OCI-LY7 (cell line): Measurements from ENCODE around the gene AFG1L. TPM values are rescaled to one million over a fixed set of nuclear protein-coding genes. Genes with fewer than 3 reads are reported as not detected.

Experiments
- BruUV-seq: library from RNA; stranded (reverse); fragments of 400-500 nt; replicated peaks from 2 replicates; lab custom pipeline; 2021; lab: Mats Ljungman, UMichigan
- CTCF ChIA-PET: fragments of 300-600 bp; sonication (Branson Sonifier 250); formaldehyde crosslinking; loops from one replicate; lab custom pipeline; 2022; ENCODE audit warnings: antibody characterized with exemption; ENCODE audit not compliant: unreplicated experiment; lab: Charles Lee
- POLR2A ChIA-PET: fragments of 300-600 bp; sonication (Branson Sonifier 250); formaldehyde crosslinking; loops from one replicate; lab custom pipeline; 2022; ENCODE audit warnings: antibody characterized with exemption; lab: Charles Lee
- DNase-seq: peaks from one replicate; pipeline ENCODE4 v3.0.0-alpha.2; 2015; ENCODE audit warnings: low spot score
- H2AFZ ChIP-seq: fragments of 200-600 bp; sonication (generic), shearing (Covaris generic); 2 replicates; pipeline ENCODE4 v1.6.1; 2014; ENCODE audit warnings: mild to moderate bottlenecking, antibody characterized with exemption, low read length, moderate library complexity
- H3K27ac ChIP-seq: fragments of 200-600 bp; sonication (generic); 2 replicates; pipeline ENCODE4 v1.5.1; 2014; ENCODE audit warnings: mixed run types, low read depth, mild to moderate bottlenecking, moderate library complexity, low read length, inconsistent platforms; ENCODE audit not compliant: poor library complexity, severe bottlenecking
- H3K36me3 ChIP-seq: fragments of 200-600 bp; sonication (generic); 2 replicates; pipeline ENCODE4 v1.6.1; 2014; ENCODE audit warnings: mild to moderate bottlenecking, antibody characterized with exemption, low read length, moderate library complexity, mixed read lengths; ENCODE audit not compliant: insufficient read depth
- H3K4me1 ChIP-seq: fragments of 200-600 bp; sonication (generic); 2 replicates; pipeline ENCODE4 v1.5.1; 2014; ENCODE audit warnings: mild to moderate bottlenecking, low read length; ENCODE audit not compliant: insufficient read depth, poor library complexity, severe bottlenecking
- H3K4me2 ChIP-seq: fragments of 200-600 bp; sonication (generic); 2 replicates; pipeline ENCODE4 v1.6.1; 2014; ENCODE audit warnings: mild to moderate bottlenecking, low read length
- H3K4me3 ChIP-seq: fragments of 200-600 bp; sonication (generic); 2 replicates; pipeline ENCODE4 v1.5.1; 2014; ENCODE audit warnings: mild to moderate bottlenecking, low read depth, low read length; ENCODE audit not compliant: poor library complexity, severe bottlenecking
- H3K79me2 ChIP-seq: fragments of 200-600 bp; sonication (generic); 2 replicates; pipeline ENCODE4 v1.6.1; 2016; ENCODE audit warnings: low read depth, mild to moderate bottlenecking, low read length, moderate library complexity, mixed read lengths; ENCODE audit not compliant: insufficient read depth
- H3K9me2 ChIP-seq: fragments of 200-600 bp; sonication (generic); 2 replicates; pipeline ENCODE4 v1.6.1; 2016; ENCODE audit warnings: mild to moderate bottlenecking, low read length, mixed read lengths; ENCODE audit not compliant: insufficient read depth
- H3K9me3 ChIP-seq: fragments of 200-600 bp; sonication (generic); 2 replicates; pipeline ENCODE4 v1.6.1; 2014; ENCODE audit warnings: mild to moderate bottlenecking, mixed run types, low read length, mixed read lengths
- H4K20me1 ChIP-seq: fragments of 200-600 bp; sonication (generic); 2 replicates; pipeline ENCODE4 v1.6.1; 2014; ENCODE audit warnings: mild to moderate bottlenecking, antibody characterized with exemption, low read length, moderate library complexity, mixed read lengths; ENCODE audit not compliant: insufficient read depth
- CTCF ChIP-seq: fragments of 200-600 bp; sonication (generic); conservative IDR thresholded peaks from 2 replicates; pipeline ENCODE4 v1.5.1; 2014; ENCODE audit warnings: mild to moderate bottlenecking, antibody characterized with exemption, low read length, moderate library complexity, mixed read lengths
- EZH2phosphoT487 ChIP-seq: fragments of 200-600 bp; sonication (generic); IDR thresholded peaks from 2 replicates; pipeline ENCODE4 v1.6.1; 2018; ENCODE audit warnings: low read depth, borderline replicate concordance, mild to moderate bottlenecking, mixed run types, antibody characterized with exemption, low read length, moderate library complexity, mixed read lengths
- intact Hi-C: fragments of 100-400 bp; cut with micrococcal nuclease; formaldehyde crosslinking; loops from one replicate; pipeline ENCODE4 v1.10.0; 2022; ENCODE audit not compliant: unreplicated experiment
- total RNA-seq, 2 experiments: library from RNA; depleted of rRNA in 1 of 2; stranded (reverse); fragments of >200 nt in 1 of 2; shearing (Covaris generic) in 1 of 2; gene quantifications; 2 replicates each; pipeline ENCODE4 v1.2.3, GENCODE V29; 2014 to 2022

The AFG1L gene
- total RNA-seq, 2 experiments from 2014 or later: 8.9 to 9.0 TPM

DNA sequence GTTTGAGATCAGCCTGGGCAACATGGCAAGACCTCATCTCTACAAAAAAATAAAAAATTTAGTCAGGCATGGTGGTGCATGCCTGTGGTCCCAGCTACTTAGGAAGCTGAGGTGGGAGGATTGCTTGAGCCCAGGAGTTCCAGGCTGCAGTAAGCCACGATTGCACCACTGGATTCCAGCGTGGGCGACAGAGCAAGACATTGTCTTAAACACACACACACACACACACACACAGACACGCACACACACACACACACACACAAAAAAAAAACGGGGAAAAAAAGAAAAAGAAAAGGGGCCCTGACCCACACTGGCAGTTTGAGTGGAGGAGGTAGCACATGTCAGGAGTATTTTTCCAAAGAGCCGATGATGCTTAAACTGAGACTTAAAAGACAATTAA, 122.2 kb downstream of the AFG1L start:
- Histone ChIP-seq H4K20me1 (no peaks in the 10 kb centered on the region), H3K9me3 (no peaks in the 10 kb centered on the region), H3K36me3 (no peaks in the 10 kb centered on the region), H2AFZ (no peak overlapping the region), H3K27ac (no peak overlapping the region), H3K9me2 (no peaks in the 10 kb centered on the region), H3K79me2 (no peaks in the 10 kb centered on the region), H3K4me3 (no peak overlapping the region), H3K4me2 (no peak overlapping the region), H3K4me1 (peaks cover under 1% of the 10 kb centered on the region)
- BruUV-seq: no TSS peak
- intact Hi-C loops: no loop called here
- no peak for DNase-seq
- ChIA-PET CTCF (no interaction called here), POLR2A (no interaction called here)
- TF ChIP-seq CTCF: no peak
- TF ChIP-seq EZH2phosphoT487: no peak

DNA sequence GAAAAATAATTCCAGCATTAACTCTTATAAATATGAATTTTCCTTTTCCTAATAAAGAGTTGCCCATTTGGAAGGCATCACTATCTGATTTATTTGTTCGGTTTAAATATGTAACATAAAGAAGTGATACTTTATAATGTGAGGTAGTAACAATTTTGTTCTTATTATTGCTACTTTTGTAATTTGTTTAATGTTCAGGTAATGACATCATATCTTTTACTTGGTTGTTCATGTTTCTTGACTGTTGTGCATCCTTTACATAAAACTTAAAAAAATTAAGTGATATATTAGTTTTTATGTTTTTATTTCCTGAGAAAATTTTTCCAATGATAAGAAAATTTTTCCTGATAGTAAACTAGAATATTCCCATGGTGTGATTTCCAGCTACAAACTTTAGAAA, 124.6 kb downstream of the AFG1L start:
- intact Hi-C loops: no loop called here
- H3K4me2 ChIP-seq: no peak overlapping the region
- no peak for DNase-seq
- no peaks in the 10 kb centered on the region for H3K36me3 ChIP-seq
- H3K79me2 ChIP-seq: no peaks in the 10 kb centered on the region
- no peak overlapping the region for H3K4me3 ChIP-seq
- H3K27ac ChIP-seq: no peak overlapping the region
- POLR2A ChIA-PET: interaction anchor here (0.6 kb wide), 3 partner anchors 40 to 749 kb away, joined by 3 read pairs; no protein-coding TSS in a partner anchor
- CTCF ChIA-PET: no interaction called here
- no peak overlapping the region for H2AFZ ChIP-seq
- H3K9me2 ChIP-seq: no peaks in the 10 kb centered on the region
- TF ChIP-seq EZH2phosphoT487 (no peak), CTCF (no peak)
- no peaks in the 10 kb centered on the region for H3K9me3 ChIP-seq
- H4K20me1 ChIP-seq: no peaks in the 10 kb centered on the region
- peaks cover 13% of the 10 kb centered on the region for H3K4me1 ChIP-seq
- no TSS peak for BruUV-seq

GRCh38 chr6:108419934-108420609, 125.2 kb downstream of the AFG1L start:
- no TSS peak for BruUV-seq
- Histone ChIP-seq H3K4me3 (no peak overlapping the region), H3K79me2 (no peaks in the 10 kb centered on the region), H3K9me2 (no peaks in the 10 kb centered on the region), H2AFZ (no peak overlapping the region), H3K4me1 (peaks cover 13% of the 10 kb centered on the region), H3K9me3 (no peaks in the 10 kb centered on the region), H3K27ac (no peak overlapping the region), H4K20me1 (no peaks in the 10 kb centered on the region), H3K36me3 (no peaks in the 10 kb centered on the region), H3K4me2 (no peak overlapping the region)
- TF ChIP-seq EZH2phosphoT487 (no peak), CTCF (no peak)
- intact Hi-C loops: no loop called here
- POLR2A ChIA-PET: interaction anchor here (0.6 kb wide), 2 partner anchors 39 to 749 kb away, joined by 3 read pairs; no protein-coding TSS in a partner anchor
- DNase-seq: no peak
- CTCF ChIA-PET: no interaction called here
